Measurements from ENCODE around the gene CCDC50.

DNA sequence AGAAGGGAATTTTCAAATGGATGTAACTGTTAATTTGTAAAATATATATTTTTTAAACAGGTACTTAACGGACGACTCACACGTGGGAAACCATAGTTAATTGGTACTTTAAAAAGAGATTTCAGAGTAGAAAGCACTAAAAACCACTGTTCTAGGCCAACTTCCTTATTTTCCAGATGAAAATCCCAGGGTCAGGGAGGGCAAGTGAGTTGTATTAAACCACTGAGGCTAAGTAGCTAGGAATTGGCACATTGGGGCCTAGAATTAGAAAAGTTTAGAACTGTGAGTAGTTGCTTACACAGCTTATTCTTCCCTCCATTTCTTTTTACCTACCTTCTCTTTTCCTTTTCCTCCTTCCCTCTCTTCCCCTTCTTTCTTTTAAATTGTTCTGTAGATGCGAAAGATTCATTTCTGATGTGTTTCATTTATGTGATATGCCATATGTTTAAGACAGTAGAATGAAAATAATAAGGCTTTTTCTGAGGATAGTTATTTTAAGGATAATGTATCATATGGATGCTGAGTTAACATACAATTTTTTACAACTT, 5.2 kb downstream of the CCDC50 start:
- TF ChIP-seq, protein P1, sequence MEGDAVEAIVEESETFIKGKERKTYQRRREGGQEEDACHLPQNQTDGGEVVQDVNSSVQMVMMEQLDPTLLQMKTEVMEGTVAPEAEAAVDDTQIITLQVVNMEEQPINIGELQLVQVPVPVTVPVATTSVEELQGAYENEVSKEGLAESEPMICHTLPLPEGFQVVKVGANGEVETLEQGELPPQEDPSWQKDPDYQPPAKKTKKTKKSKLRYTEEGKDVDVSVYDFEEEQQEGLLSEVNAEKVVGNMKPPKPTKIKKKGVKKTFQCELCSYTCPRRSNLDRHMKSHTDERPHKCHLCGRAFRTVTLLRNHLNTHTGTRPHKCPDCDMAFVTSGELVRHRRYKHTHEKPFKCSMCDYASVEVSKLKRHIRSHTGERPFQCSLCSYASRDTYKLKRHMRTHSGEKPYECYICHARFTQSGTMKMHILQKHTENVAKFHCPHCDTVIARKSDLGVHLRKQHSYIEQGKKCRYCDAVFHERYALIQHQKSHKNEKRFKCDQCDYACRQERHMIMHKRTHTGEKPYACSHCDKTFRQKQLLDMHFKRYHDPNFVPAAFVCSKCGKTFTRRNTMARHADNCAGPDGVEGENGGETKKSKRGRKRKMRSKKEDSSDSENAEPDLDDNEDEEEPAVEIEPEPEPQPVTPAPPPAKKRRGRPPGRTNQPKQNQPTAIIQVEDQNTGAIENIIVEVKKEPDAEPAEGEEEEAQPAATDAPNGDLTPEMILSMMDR (IDR thresholded peaks at IDR 0.05): no peak
- TF ChIP-seq POLR2A (IDR thresholded peaks at IDR 0.05): no peak

All from lower leg skin (tissue), 3 donors.